SK-N-SH treated with all-trans-retinoic acid at 6 μM for 48 hours (cell line): ENCODE results near the gene FAM151A.

Experiments used
- ATAC-seq: fragments of 200-7000 bp; cut with Tn5 transposase; 3 replicates; pipeline ENCODE4 v1.9.1; 2020; ENCODE audit warnings: mild to moderate bottlenecking, moderate library complexity
- ARNTL ChIP-seq: fragments of 450-650 bp; formaldehyde crosslinking; IDR thresholded peaks from 2 replicates; pipeline ENCODE4 v1.5.0; 2020; ENCODE audit warnings: low read depth, mild to moderate bottlenecking, moderate library complexity, borderline replicate concordance
- BACH2 ChIP-seq: fragments of 250-450 bp; sonication (Bioruptor Pico); IDR thresholded peaks from 2 replicates; pipeline ENCODE4 v1.9.0; 2021; ENCODE audit warnings: mild to moderate bottlenecking, borderline replicate concordance
- CSDC2 ChIP-seq: fragments of 250-450 bp; sonication (Bioruptor Pico); IDR thresholded peaks from 2 replicates; pipeline ENCODE4 v1.5.0; 2020; ENCODE audit warnings: mild to moderate bottlenecking, moderate library complexity
- CSRNP3 ChIP-seq: fragments of 250-450 bp; sonication (Bioruptor Pico); IDR thresholded peaks from 2 replicates; pipeline ENCODE4 v1.5.1; 2021; ENCODE audit warnings: mild to moderate bottlenecking, moderate library complexity
- ESRRG ChIP-seq: fragments of 250-450 bp; sonication (Bioruptor Pico); IDR thresholded peaks from 2 replicates; pipeline ENCODE4 v1.6.1; 2021; ENCODE audit warnings: mild to moderate bottlenecking
- GLIS3 ChIP-seq: fragments of 250-450 bp; sonication (Bioruptor Pico); IDR thresholded peaks from 2 replicates; pipeline ENCODE4 v1.5.0; 2020; ENCODE audit warnings: mild to moderate bottlenecking, moderate library complexity
- ISL1 ChIP-seq: fragments of 250-450 bp; sonication (Bioruptor Pico); IDR thresholded peaks from 2 replicates; pipeline ENCODE4 v2.1.2; 2022; ENCODE audit warnings: mild to moderate bottlenecking, moderate library complexity
- OSR1 ChIP-seq: fragments of 250-450 bp; sonication (Bioruptor Pico); IDR thresholded peaks from 2 replicates; pipeline ENCODE4 v1.8.0; 2022; ENCODE audit warnings: moderate library complexity, mild to moderate bottlenecking, inconsistent platforms
- POU6F1 ChIP-seq: fragments of 250-450 bp; sonication (Bioruptor Pico); IDR thresholded peaks from 2 replicates; pipeline ENCODE4 v1.8.0; 2021; ENCODE audit warnings: low read depth, mild to moderate bottlenecking, moderate library complexity, borderline replicate concordance
- PPARA ChIP-seq: fragments of 250-450 bp; sonication (Bioruptor Pico); IDR thresholded peaks from 2 replicates; pipeline ENCODE4 v1.5.0; 2020; ENCODE audit warnings: mild to moderate bottlenecking, borderline replicate concordance
- RARB ChIP-seq: fragments of 250-450 bp; sonication (Bioruptor Pico); IDR thresholded peaks from 2 replicates; pipeline ENCODE4 v1.8.0; 2021; ENCODE audit warnings: mild to moderate bottlenecking, moderate library complexity
- SNAI2 ChIP-seq: fragments of 250-450 bp; sonication (Bioruptor Pico); IDR thresholded peaks from 2 replicates; pipeline ENCODE4 v1.5.0; 2020; ENCODE audit warnings: mild to moderate bottlenecking, moderate library complexity
- TCF4 ChIP-seq: fragments of 250-450 bp; sonication (Bioruptor Pico); IDR thresholded peaks from 2 replicates; pipeline ENCODE4 v1.8.0; 2021; ENCODE audit warnings: mild to moderate bottlenecking, moderate library complexity, borderline replicate concordance
- TOX ChIP-seq: fragments of 250-450 bp; sonication (Bioruptor Pico); IDR thresholded peaks from 2 replicates; pipeline ENCODE4 v1.8.0; 2021; ENCODE audit warnings: mild to moderate bottlenecking, moderate library complexity, borderline replicate concordance
- ZC3H10 ChIP-seq: fragments of 250-450 bp; sonication (Bioruptor Pico); IDR thresholded peaks from 2 replicates; pipeline ENCODE4 v1.5.1; 2021; ENCODE audit warnings: mild to moderate bottlenecking, moderate library complexity
- ZFP3 ChIP-seq: fragments of 250-450 bp; sonication (Bioruptor Pico); IDR thresholded peaks from 2 replicates; pipeline ENCODE4 v1.5.0; 2020; ENCODE audit warnings: mild to moderate bottlenecking, moderate library complexity
- ZFP30 ChIP-seq: fragments of 450-650 bp; formaldehyde crosslinking; IDR thresholded peaks from 2 replicates; pipeline ENCODE4 v1.5.0; 2022; ENCODE audit warnings: mild to moderate bottlenecking, moderate library complexity
- ZNF565 ChIP-seq: fragments of 450-650 bp; formaldehyde crosslinking; conservative IDR thresholded peaks from 2 replicates; pipeline ENCODE4 v1.5.0; 2020; ENCODE audit warnings: low read depth, mild to moderate bottlenecking, moderate library complexity
- ZNF70 ChIP-seq: fragments of 450-650 bp; formaldehyde crosslinking; IDR thresholded peaks from 2 replicates; pipeline ENCODE4 v1.5.0; 2020; ENCODE audit warnings: mild to moderate bottlenecking, moderate library complexity
- ZNF8 ChIP-seq: fragments of 450-650 bp; formaldehyde crosslinking; IDR thresholded peaks from 2 replicates; pipeline ENCODE4 v1.5.0; 2020; ENCODE audit warnings: mild to moderate bottlenecking, moderate library complexity
- TF ChIP-seq, protein P1 (sequence below): fragments of 250-450 bp; sonication (Bioruptor Pico); IDR thresholded peaks from 2 replicates; pipeline ENCODE4 v1.5.1; 2020; ENCODE audit warnings: low read depth, mild to moderate bottlenecking, moderate library complexity
- TF ChIP-seq, protein P2 (sequence below): fragments of 250-450 bp; sonication (Bioruptor Pico); IDR thresholded peaks from 2 replicates; pipeline ENCODE4 v1.8.0; 2020; ENCODE audit warnings: mild to moderate bottlenecking, moderate library complexity, borderline replicate concordance

The FAM151A gene

GRCh38 chr1:54593571-54594160 is 29.7 kb downstream of the FAM151A start:
- TF ChIP-seq OSR1 (CRISPR knock-in tag) (no peak), ZNF70 (CRISPR knock-in tag) (no peak), ZNF565 (CRISPR knock-in tag) (no peak), SNAI2 (CRISPR knock-in tag) (no peak), ESRRG (no peak), CSDC2 (no peak), GLIS3 (CRISPR knock-in tag) (no peak), ZC3H10 (no peak), ARNTL (no peak), ZFP30 (CRISPR knock-in tag) (no peak), PPARA (CRISPR knock-in tag) (no peak), POU6F1 (CRISPR knock-in tag) (no peak), TCF4 (CRISPR knock-in tag) (no peak), TOX (CRISPR knock-in tag) (no peak), RARB (CRISPR knock-in tag) (no peak), CSRNP3 (CRISPR knock-in tag) (no peak), ZNF8 (CRISPR knock-in tag) (no peak), ZFP3 (CRISPR knock-in tag) (no peak), ISL1 (CRISPR knock-in tag) (no peak)
- TF ChIP-seq, protein P1, sequence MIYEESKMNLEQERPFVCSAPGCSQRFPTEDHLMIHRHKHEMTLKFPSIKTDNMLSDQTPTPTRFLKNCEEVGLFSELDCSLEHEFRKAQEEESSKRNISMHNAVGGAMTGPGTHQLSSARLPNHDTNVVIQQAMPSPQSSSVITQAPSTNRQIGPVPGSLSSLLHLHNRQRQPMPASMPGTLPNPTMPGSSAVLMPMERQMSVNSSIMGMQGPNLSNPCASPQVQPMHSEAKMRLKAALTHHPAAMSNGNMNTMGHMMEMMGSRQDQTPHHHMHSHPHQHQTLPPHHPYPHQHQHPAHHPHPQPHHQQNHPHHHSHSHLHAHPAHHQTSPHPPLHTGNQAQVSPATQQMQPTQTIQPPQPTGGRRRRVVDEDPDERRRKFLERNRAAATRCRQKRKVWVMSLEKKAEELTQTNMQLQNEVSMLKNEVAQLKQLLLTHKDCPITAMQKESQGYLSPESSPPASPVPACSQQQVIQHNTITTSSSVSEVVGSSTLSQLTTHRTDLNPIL (CRISPR knock-in tag) = no peak
- ATAC-seq = no peak

- no peak for TF ChIP-seq PPARA (CRISPR knock-in tag)
- no peak for TF ChIP-seq POU6F1 (CRISPR knock-in tag)
- no peak for TF ChIP-seq ZFP30 (CRISPR knock-in tag)
- TF ChIP-seq, protein P2, sequence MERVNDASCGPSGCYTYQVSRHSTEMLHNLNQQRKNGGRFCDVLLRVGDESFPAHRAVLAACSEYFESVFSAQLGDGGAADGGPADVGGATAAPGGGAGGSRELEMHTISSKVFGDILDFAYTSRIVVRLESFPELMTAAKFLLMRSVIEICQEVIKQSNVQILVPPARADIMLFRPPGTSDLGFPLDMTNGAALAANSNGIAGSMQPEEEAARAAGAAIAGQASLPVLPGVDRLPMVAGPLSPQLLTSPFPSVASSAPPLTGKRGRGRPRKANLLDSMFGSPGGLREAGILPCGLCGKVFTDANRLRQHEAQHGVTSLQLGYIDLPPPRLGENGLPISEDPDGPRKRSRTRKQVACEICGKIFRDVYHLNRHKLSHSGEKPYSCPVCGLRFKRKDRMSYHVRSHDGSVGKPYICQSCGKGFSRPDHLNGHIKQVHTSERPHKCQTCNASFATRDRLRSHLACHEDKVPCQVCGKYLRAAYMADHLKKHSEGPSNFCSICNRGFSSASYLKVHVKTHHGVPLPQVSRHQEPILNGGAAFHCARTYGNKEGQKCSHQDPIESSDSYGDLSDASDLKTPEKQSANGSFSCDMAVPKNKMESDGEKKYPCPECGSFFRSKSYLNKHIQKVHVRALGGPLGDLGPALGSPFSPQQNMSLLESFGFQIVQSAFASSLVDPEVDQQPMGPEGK = no peak
- no peak for TF ChIP-seq ZNF70 (CRISPR knock-in tag)
- TF ChIP-seq TOX (CRISPR knock-in tag) = no peak
- TF ChIP-seq ZNF8 (CRISPR knock-in tag) = no peak
- TF ChIP-seq ZFP3 (CRISPR knock-in tag) = no peak
- TF ChIP-seq ZNF565 (CRISPR knock-in tag) = no peak
- no peak for TF ChIP-seq GLIS3 (CRISPR knock-in tag)
- no peak for TF ChIP-seq ARNTL
- no peak for ATAC-seq
Measured at GRCh38 chr1:54591127-54591756, 32.1 kb downstream of the FAM151A start.

DNA sequence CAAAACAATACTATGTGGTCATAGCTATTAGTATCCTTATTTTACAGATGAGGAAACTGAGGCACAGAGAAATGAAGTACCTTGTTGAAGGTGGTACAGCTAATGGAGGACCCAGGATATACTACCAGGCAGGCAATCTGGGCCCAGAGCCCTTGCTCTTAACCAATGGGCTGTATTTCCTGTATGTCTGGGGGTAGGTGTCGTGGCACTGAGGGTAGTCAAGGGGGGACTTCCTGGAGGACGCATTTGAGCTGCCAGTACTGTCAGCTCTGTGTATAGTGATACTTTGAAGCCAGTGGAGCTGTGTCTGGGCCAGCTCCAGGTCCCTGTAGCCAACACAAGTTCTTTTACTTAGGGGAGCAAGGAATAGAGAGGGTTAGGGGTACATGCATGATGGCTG is 34.9 kb downstream of the FAM151A start:
- no peak for ATAC-seq
- TF ChIP-seq CSRNP3 (CRISPR knock-in tag) = no peak
- no peak for TF ChIP-seq BACH2 (CRISPR knock-in tag)
- no peak for TF ChIP-seq ZFP30 (CRISPR knock-in tag)
- no peak for TF ChIP-seq ARNTL
- no peak for TF ChIP-seq ZC3H10
- no peak for TF ChIP-seq SNAI2 (CRISPR knock-in tag)
- no peak for TF ChIP-seq ZNF70 (CRISPR knock-in tag)
- TF ChIP-seq, protein P2 = no peak
- TF ChIP-seq PPARA (CRISPR knock-in tag) = no peak
- TF ChIP-seq CSDC2 = no peak
- no peak for TF ChIP-seq RARB (CRISPR knock-in tag)
- TF ChIP-seq ZFP3 (CRISPR knock-in tag) = no peak
- TF ChIP-seq OSR1 (CRISPR knock-in tag) = no peak
- TF ChIP-seq, protein P1 (CRISPR knock-in tag) = no peak
- TF ChIP-seq GLIS3 (CRISPR knock-in tag) = no peak
- no peak for TF ChIP-seq TOX (CRISPR knock-in tag)
- no peak for TF ChIP-seq ZNF565 (CRISPR knock-in tag)
